ENCODE measurements around the gene TTC21B.

DNA sequence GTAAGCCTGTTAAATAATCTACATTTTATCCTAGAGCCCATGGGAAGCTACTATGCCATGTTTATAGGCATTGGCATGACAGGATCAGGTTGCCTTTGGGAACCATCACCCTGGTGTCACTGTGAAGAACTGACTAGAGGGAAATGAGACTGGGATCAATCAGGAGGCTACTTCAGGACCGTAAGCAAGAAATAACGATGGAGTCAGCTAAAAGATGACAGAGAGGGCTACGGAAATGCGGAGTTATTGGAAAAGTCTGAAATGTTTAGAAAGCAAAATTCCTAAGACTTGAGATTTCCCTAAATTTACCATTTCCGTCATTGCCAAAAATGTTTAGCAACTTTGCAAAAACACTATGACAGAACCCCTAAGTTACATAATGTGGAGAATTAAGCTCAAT, 50.2 kb downstream of the TTC21B start:
- TF ChIP-seq, protein P1, sequence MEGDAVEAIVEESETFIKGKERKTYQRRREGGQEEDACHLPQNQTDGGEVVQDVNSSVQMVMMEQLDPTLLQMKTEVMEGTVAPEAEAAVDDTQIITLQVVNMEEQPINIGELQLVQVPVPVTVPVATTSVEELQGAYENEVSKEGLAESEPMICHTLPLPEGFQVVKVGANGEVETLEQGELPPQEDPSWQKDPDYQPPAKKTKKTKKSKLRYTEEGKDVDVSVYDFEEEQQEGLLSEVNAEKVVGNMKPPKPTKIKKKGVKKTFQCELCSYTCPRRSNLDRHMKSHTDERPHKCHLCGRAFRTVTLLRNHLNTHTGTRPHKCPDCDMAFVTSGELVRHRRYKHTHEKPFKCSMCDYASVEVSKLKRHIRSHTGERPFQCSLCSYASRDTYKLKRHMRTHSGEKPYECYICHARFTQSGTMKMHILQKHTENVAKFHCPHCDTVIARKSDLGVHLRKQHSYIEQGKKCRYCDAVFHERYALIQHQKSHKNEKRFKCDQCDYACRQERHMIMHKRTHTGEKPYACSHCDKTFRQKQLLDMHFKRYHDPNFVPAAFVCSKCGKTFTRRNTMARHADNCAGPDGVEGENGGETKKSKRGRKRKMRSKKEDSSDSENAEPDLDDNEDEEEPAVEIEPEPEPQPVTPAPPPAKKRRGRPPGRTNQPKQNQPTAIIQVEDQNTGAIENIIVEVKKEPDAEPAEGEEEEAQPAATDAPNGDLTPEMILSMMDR (IDR thresholded peaks at IDR 0.05; ENCODE audit: insufficient read depth, low read depth, low read length) = no peak
- no peak for TF ChIP-seq EZH2 (IDR thresholded peaks at IDR 0.05; ENCODE audit: insufficient read depth, low read length)

Data from astrocyte (in vitro differentiated cells and primary cell).